Endothelial cell of umbilical vein (primary cell): ENCODE data around the gene CORO7. TPM values are rescaled to one million over a fixed set of nuclear protein-coding genes. Genes with fewer than 3 reads are reported as not detected.

Experiments used
- BruUV-seq: library from RNA; stranded (reverse); fragments of 400-500 nt; replicated peaks from 2 replicates; lab custom pipeline; 2021; lab: Mats Ljungman, UMichigan
- CTCF ChIA-PET: fragments of 300-600, 350-600 bp; sonication (Branson Sonifier 250); formaldehyde crosslinking; loops from one replicate; lab custom pipeline; 2021; ENCODE audit warnings: antibody characterized with exemption, inconsistent platforms; lab: Charles Lee
- POLR2A ChIA-PET: fragments of 300-600, 350-600 bp; sonication (Branson Sonifier 250); formaldehyde crosslinking; loops from one replicate; lab custom pipeline; 2021; ENCODE audit warnings: antibody characterized with exemption, inconsistent platforms; lab: Charles Lee
- DNase-seq: peaks from one replicate; pipeline ENCODE4 v3.0.0-alpha.2; 2011; ENCODE audit warnings: low read depth, low spot score
- FAIRE-seq: peaks from 2 replicates; lab custom pipeline; 2011; peaks lifted over from hg19 to GRCh38; lab: Jason Lieb, UNC
- H2AFZ ChIP-seq: 2 replicates; pipeline ENCODE4 v1.6.0; 2012; ENCODE audit warnings: low read depth, low read length, control low read depth, inconsistent platforms
- H3K27ac ChIP-seq: 2 replicates; pipeline ENCODE4 v1.5.1; 2011; ENCODE audit warnings: low read depth, mild to moderate bottlenecking, control low read depth, low read length, moderate library complexity; ENCODE audit not compliant: insufficient read depth
- H3K27me3 ChIP-seq, 2 experiments: 2 replicates each; pipeline versions ENCODE4 v1.6.0 to v1.6.1; 2011; ENCODE audit warnings: low read length in 2 of 2, mixed read lengths in 1 of 2; ENCODE audit not compliant: control insufficient read depth in 2 of 2, insufficient read depth in 2 of 2
- H3K36me3 ChIP-seq, 2 experiments: 2 replicates in 1 of 2; 3 replicates in 1 of 2; pipeline ENCODE4 v1.5.1; 2011; ENCODE audit warnings: low read length in 2 of 2, mild to moderate bottlenecking in 1 of 2, moderate library complexity in 1 of 2; ENCODE audit not compliant: control insufficient read depth in 2 of 2, insufficient read depth in 2 of 2; ENCODE audit errors: extremely low read depth in 1 of 2
- H3K4me1 ChIP-seq: 3 replicates; pipeline ENCODE4 v1.5.1; 2011; ENCODE audit warnings: mild to moderate bottlenecking, low read length; ENCODE audit not compliant: control insufficient read depth, insufficient read depth; ENCODE audit errors: extremely low read depth
- H3K4me2 ChIP-seq: 2 replicates; pipeline ENCODE4 v1.6.1; 2011; ENCODE audit warnings: low read length, control low read depth, mixed read lengths; ENCODE audit not compliant: insufficient read depth
- H3K4me3 ChIP-seq, 3 experiments: fragments of 200-600 bp in 1 of 3; sonication (generic), shearing (Covaris generic) in 1 of 3; replicated peaks in 1 of 3; 2 replicates each; pipeline ENCODE4 v1.5.1; 2011 to 2016; ENCODE audit warnings: control low read depth in 3 of 3, low read length in 3 of 3, mild to moderate bottlenecking in 2 of 3, inconsistent platforms in 1 of 3, low read depth in 1 of 3, moderate library complexity in 1 of 3; ENCODE audit not compliant: insufficient read depth in 1 of 3
- H3K79me2 ChIP-seq: 2 replicates; pipeline ENCODE4 v1.6.0; 2012; ENCODE audit warnings: low read length, inconsistent platforms; ENCODE audit not compliant: control insufficient read depth, insufficient read depth
- H3K9ac ChIP-seq: replicated peaks from 2 replicates; pipeline ENCODE3; 2011; ENCODE audit warnings: low read length, control low read depth; ENCODE audit not compliant: insufficient read depth; ENCODE audit errors: extremely low read depth
- H3K9me1 ChIP-seq: replicated peaks from 3 replicates; pipeline ENCODE4 v1.6.0; 2011; ENCODE audit warnings: mild to moderate bottlenecking, low read length; ENCODE audit not compliant: control insufficient read depth, insufficient read depth; ENCODE audit errors: extremely low read depth
- H3K9me3 ChIP-seq: replicated peaks from 2 replicates; pipeline ENCODE4 v1.5.1; 2012; ENCODE audit warnings: low read length, inconsistent platforms; ENCODE audit not compliant: control insufficient read depth, insufficient read depth
- H4K20me1 ChIP-seq: replicated peaks from 2 replicates; pipeline ENCODE3; 2011; ENCODE audit warnings: mild to moderate bottlenecking, low read length; ENCODE audit not compliant: control insufficient read depth, insufficient read depth; ENCODE audit errors: extremely low read depth
- CTCF ChIP-seq, 2 donors: IDR thresholded peaks; 1 replicate in 1 of 2; 2 replicates in 1 of 2; pipeline ENCODE4 v1.5.1; 2011; ENCODE audit warnings: low read length in 2 of 2, mild to moderate bottlenecking in 2 of 2, moderate library complexity in 2 of 2, control low read depth in 1 of 2, inconsistent platforms in 1 of 2, low read depth in 1 of 2; ENCODE audit not compliant: insufficient read depth in 1 of 2; ENCODE audit errors: extremely low read depth in 1 of 2
- EZH2 ChIP-seq: IDR thresholded peaks from 2 replicates; pipeline ENCODE4 v1.6.1; 2012; ENCODE audit warnings: borderline replicate concordance, low read depth, mild to moderate bottlenecking, moderate library complexity, low read length, inconsistent platforms; ENCODE audit not compliant: severe bottlenecking
- FOS ChIP-seq: IDR thresholded peaks from 2 replicates; pipeline ENCODE4 v1.6.1; 2011; ENCODE audit warnings: mild to moderate bottlenecking, low read length, moderate library complexity, borderline replicate concordance; ENCODE audit not compliant: insufficient read depth
- GATA2 ChIP-seq: IDR thresholded peaks from 2 replicates; pipeline ENCODE4 v1.7.0; 2011; ENCODE audit warnings: low read depth, mild to moderate bottlenecking, moderate library complexity, mixed read lengths, low read length; ENCODE audit not compliant: insufficient read length, insufficient read depth
- JUN ChIP-seq: IDR thresholded peaks from 2 replicates; pipeline ENCODE4 v1.6.1; 2011; ENCODE audit warnings: borderline replicate concordance, low read depth; ENCODE audit not compliant: insufficient read length, insufficient read depth
- MAX ChIP-seq: IDR thresholded peaks from 2 replicates; pipeline ENCODE4 v1.6.1; 2011; ENCODE audit not compliant: insufficient read depth, insufficient read length
- MYC ChIP-seq: IDR thresholded peaks from one replicate; pipeline ENCODE4 v1.6.1; 2011; ENCODE audit warnings: mild to moderate bottlenecking, low read depth, low read length
- POLR2A ChIP-seq: IDR thresholded peaks from 2 replicates; pipeline ENCODE4 v1.6.1; 2012; ENCODE audit warnings: low read depth, mild to moderate bottlenecking, control low read depth, low read length
- POLR2AphosphoS5 ChIP-seq: IDR thresholded peaks from 2 replicates; pipeline ENCODE4 v1.6.1; 2012; ENCODE audit warnings: low read depth, mild to moderate bottlenecking, control low read depth, low read length, moderate library complexity; ENCODE audit not compliant: insufficient read depth
- dilution Hi-C: fragments of 300-500 bp; cut with MboI; formaldehyde crosslinking; loops from one replicate; pipeline ENCODE4 v1.15.0; 2019; ENCODE audit warnings: low sequenced_read_pairs; ENCODE audit not compliant: extremely low pct_ligation_motif_present
- intact Hi-C: fragments of 100-400 bp; cut with micrococcal nuclease; formaldehyde crosslinking; loops from one replicate; pipeline ENCODE4 v1.10.0; 2022
- polyA plus RNA-seq, 4 experiments: library from polyadenylated mRNA; depleted of rRNA in 3 of 4; stranded (reverse) in 3 of 4; unstranded in 1 of 4; fragments of >200 nt; gene quantifications; 2 replicates each; pipeline versions ENCODE4 v1.2.1 to v1.2.3, GENCODE V29; 2011 to 2012; ENCODE audit warnings: missing spikeins in 1 of 4
- total RNA-seq: library from RNA; stranded (reverse); gene quantifications from 2 replicates; pipeline ENCODE4 v1.2.3, GENCODE V29; 2021

CORO7 gene
- total and polyA plus RNA-seq, 2 donors (not counting 3 experiments of a cell fraction or from before 2014, with no cell fraction given): 42.5 to 72.3 TPM

DNA sequence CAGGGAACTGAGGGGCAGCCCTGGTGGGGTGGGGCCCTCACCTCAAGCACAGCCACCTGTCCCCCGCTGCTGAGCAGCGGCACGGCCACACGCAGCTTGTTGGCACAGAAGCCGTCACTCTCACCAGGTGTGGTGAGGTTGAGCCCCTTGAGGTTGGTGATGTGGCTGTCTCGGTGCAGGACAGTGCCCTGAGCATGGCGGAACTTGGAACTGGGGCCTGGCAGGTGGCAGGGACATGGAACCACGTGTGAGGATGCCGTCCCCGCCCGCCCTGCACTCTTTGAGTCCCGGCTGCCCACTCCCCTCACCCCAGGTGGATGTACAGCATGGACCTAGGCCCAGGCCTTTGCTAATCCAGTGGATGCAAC lies 54.5 kb downstream of the CORO7 start:
- ChIA-PET CTCF (interaction anchor here (1.0 to 5.6 kb wide), 3 partner anchors 13 to 42 kb away, joined by 3 to 102 read pairs (median 3); no protein-coding TSS in a partner anchor), POLR2A (no interaction called here)
- no peaks in the 10 kb centered on the region for H4K20me1 ChIP-seq
- no peak for TF ChIP-seq CTCF (IDR thresholded peaks at IDR 0.05; ENCODE audit: extremely low read depth in 1 of 2, insufficient read depth in 1 of 2, low read depth in 1 of 2, low read length in 2 of 2)
- no peak for TF ChIP-seq MAX
- TF ChIP-seq POLR2AphosphoS5: no peak
- TF ChIP-seq JUN: no peak
- TF ChIP-seq EZH2: no peak
- no peak for TF ChIP-seq FOS
- no peak for TF ChIP-seq POLR2A
- TF ChIP-seq MYC: no peak
- no peak for TF ChIP-seq GATA2
- H3K36me3 ChIP-seq: peaks cover 0 to 26% of the 10 kb centered on the region in 2 experiments
- no peaks in the 10 kb centered on the region for H3K9me1 ChIP-seq
- no peak overlapping the region for H2AFZ ChIP-seq
- no peaks in the 10 kb centered on the region for H3K79me2 ChIP-seq
- no peak overlapping the region for H3K4me2 ChIP-seq
- DNase-seq (no peak), FAIRE-seq (no peak)
- dilution Hi-C loops: no loop called here
- no peak overlapping the region for H3K9ac ChIP-seq
- intact Hi-C loops: no loop called here
- H3K9me3 ChIP-seq: no peaks in the 10 kb centered on the region
- no peak overlapping the region for H3K4me3 ChIP-seq
- no peaks in the 10 kb centered on the region for H3K4me1 ChIP-seq
- H3K27ac ChIP-seq: no peak overlapping the region
- H3K27me3 ChIP-seq: no peaks in the 10 kb centered on the region
- no TSS peak for BruUV-seq
